SK-N-SH treated with all-trans-retinoic acid at 6 μM for 48 hours (cell line): ENCODE measurements around the gene HOMEZ.

Experiments
- ATAC-seq: fragments of 200-7000 bp; cut with Tn5 transposase; 3 replicates; pipeline ENCODE4 v1.9.1; 2020; ENCODE audit warnings: mild to moderate bottlenecking, moderate library complexity
- ARNTL ChIP-seq: fragments of 450-650 bp; formaldehyde crosslinking; IDR thresholded peaks from 2 replicates; pipeline ENCODE4 v1.5.0; 2020; ENCODE audit warnings: low read depth, mild to moderate bottlenecking, moderate library complexity, borderline replicate concordance
- BACH2 ChIP-seq: fragments of 250-450 bp; sonication (Bioruptor Pico); IDR thresholded peaks from 2 replicates; pipeline ENCODE4 v1.9.0; 2021; ENCODE audit warnings: mild to moderate bottlenecking, borderline replicate concordance
- CSDC2 ChIP-seq: fragments of 250-450 bp; sonication (Bioruptor Pico); IDR thresholded peaks from 2 replicates; pipeline ENCODE4 v1.5.0; 2020; ENCODE audit warnings: mild to moderate bottlenecking, moderate library complexity
- ESRRG ChIP-seq: fragments of 250-450 bp; sonication (Bioruptor Pico); IDR thresholded peaks from 2 replicates; pipeline ENCODE4 v1.6.1; 2021; ENCODE audit warnings: mild to moderate bottlenecking
- GLIS3 ChIP-seq: fragments of 250-450 bp; sonication (Bioruptor Pico); IDR thresholded peaks from 2 replicates; pipeline ENCODE4 v1.5.0; 2020; ENCODE audit warnings: mild to moderate bottlenecking, moderate library complexity
- ISL1 ChIP-seq: fragments of 250-450 bp; sonication (Bioruptor Pico); IDR thresholded peaks from 2 replicates; pipeline ENCODE4 v2.1.2; 2022; ENCODE audit warnings: mild to moderate bottlenecking, moderate library complexity
- OSR1 ChIP-seq: fragments of 250-450 bp; sonication (Bioruptor Pico); IDR thresholded peaks from 2 replicates; pipeline ENCODE4 v1.8.0; 2022; ENCODE audit warnings: moderate library complexity, mild to moderate bottlenecking, inconsistent platforms
- PATZ1 ChIP-seq: fragments of 250-450 bp; sonication (Bioruptor Pico); IDR thresholded peaks from 2 replicates; pipeline ENCODE4 v1.8.0; 2020; ENCODE audit warnings: mild to moderate bottlenecking, moderate library complexity, borderline replicate concordance
- POU6F1 ChIP-seq: fragments of 250-450 bp; sonication (Bioruptor Pico); IDR thresholded peaks from 2 replicates; pipeline ENCODE4 v1.8.0; 2021; ENCODE audit warnings: low read depth, mild to moderate bottlenecking, moderate library complexity, borderline replicate concordance
- PPARA ChIP-seq: fragments of 250-450 bp; sonication (Bioruptor Pico); IDR thresholded peaks from 2 replicates; pipeline ENCODE4 v1.5.0; 2020; ENCODE audit warnings: mild to moderate bottlenecking, borderline replicate concordance
- RARB ChIP-seq: fragments of 250-450 bp; sonication (Bioruptor Pico); IDR thresholded peaks from 2 replicates; pipeline ENCODE4 v1.8.0; 2021; ENCODE audit warnings: mild to moderate bottlenecking, moderate library complexity
- SNAI2 ChIP-seq: fragments of 250-450 bp; sonication (Bioruptor Pico); IDR thresholded peaks from 2 replicates; pipeline ENCODE4 v1.5.0; 2020; ENCODE audit warnings: mild to moderate bottlenecking, moderate library complexity
- TCF4 ChIP-seq: fragments of 250-450 bp; sonication (Bioruptor Pico); IDR thresholded peaks from 2 replicates; pipeline ENCODE4 v1.8.0; 2021; ENCODE audit warnings: mild to moderate bottlenecking, moderate library complexity, borderline replicate concordance
- TOX ChIP-seq: fragments of 250-450 bp; sonication (Bioruptor Pico); IDR thresholded peaks from 2 replicates; pipeline ENCODE4 v1.8.0; 2021; ENCODE audit warnings: mild to moderate bottlenecking, moderate library complexity, borderline replicate concordance
- TSHZ2 ChIP-seq: fragments of 250-450 bp; sonication (Bioruptor Pico); IDR thresholded peaks from 2 replicates; pipeline ENCODE4 v1.5.0; 2020; ENCODE audit warnings: mild to moderate bottlenecking, moderate library complexity
- ZC3H10 ChIP-seq: fragments of 250-450 bp; sonication (Bioruptor Pico); IDR thresholded peaks from 2 replicates; pipeline ENCODE4 v1.5.1; 2021; ENCODE audit warnings: mild to moderate bottlenecking, moderate library complexity
- ZFP3 ChIP-seq: fragments of 250-450 bp; sonication (Bioruptor Pico); IDR thresholded peaks from 2 replicates; pipeline ENCODE4 v1.5.0; 2020; ENCODE audit warnings: mild to moderate bottlenecking, moderate library complexity
- ZFP30 ChIP-seq: fragments of 450-650 bp; formaldehyde crosslinking; IDR thresholded peaks from 2 replicates; pipeline ENCODE4 v1.5.0; 2022; ENCODE audit warnings: mild to moderate bottlenecking, moderate library complexity
- ZNF565 ChIP-seq: fragments of 450-650 bp; formaldehyde crosslinking; conservative IDR thresholded peaks from 2 replicates; pipeline ENCODE4 v1.5.0; 2020; ENCODE audit warnings: low read depth, mild to moderate bottlenecking, moderate library complexity
- ZNF70 ChIP-seq: fragments of 450-650 bp; formaldehyde crosslinking; IDR thresholded peaks from 2 replicates; pipeline ENCODE4 v1.5.0; 2020; ENCODE audit warnings: mild to moderate bottlenecking, moderate library complexity
- ZNF8 ChIP-seq: fragments of 450-650 bp; formaldehyde crosslinking; IDR thresholded peaks from 2 replicates; pipeline ENCODE4 v1.5.0; 2020; ENCODE audit warnings: mild to moderate bottlenecking, moderate library complexity
- TF ChIP-seq, protein P1 (sequence below): fragments of 250-450 bp; sonication (Bioruptor Pico); IDR thresholded peaks from 2 replicates; pipeline ENCODE4 v1.5.1; 2021; ENCODE audit warnings: mild to moderate bottlenecking, moderate library complexity

Gene HOMEZ

DNA sequence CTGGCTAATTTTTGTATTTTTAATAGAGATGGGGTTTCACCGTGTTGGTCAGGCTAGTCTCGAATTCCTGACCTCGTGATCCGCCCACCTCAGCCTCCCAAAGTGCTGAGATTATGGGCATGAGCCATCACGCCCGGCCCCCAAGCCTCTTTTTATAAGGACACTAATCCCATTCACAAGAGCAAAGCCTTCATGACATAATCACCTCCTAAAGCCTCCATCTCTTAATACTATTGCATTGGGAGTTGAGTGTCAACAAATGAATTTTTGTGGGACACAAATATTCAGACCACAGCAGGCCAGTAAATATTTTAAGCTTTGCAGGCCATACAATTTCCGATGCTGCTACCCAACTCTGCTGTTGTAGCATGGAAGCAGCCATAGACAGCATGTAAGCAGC is 37.3 kb downstream of the HOMEZ start:
- no peak for ATAC-seq
- TF ChIP-seq GLIS3 (CRISPR knock-in tag) (no peak), ZNF8 (no peak), ZC3H10 (CRISPR knock-in tag) (no peak), ESRRG (no peak), RARB (no peak), CSDC2 (no peak)
- TF ChIP-seq, protein P1, sequence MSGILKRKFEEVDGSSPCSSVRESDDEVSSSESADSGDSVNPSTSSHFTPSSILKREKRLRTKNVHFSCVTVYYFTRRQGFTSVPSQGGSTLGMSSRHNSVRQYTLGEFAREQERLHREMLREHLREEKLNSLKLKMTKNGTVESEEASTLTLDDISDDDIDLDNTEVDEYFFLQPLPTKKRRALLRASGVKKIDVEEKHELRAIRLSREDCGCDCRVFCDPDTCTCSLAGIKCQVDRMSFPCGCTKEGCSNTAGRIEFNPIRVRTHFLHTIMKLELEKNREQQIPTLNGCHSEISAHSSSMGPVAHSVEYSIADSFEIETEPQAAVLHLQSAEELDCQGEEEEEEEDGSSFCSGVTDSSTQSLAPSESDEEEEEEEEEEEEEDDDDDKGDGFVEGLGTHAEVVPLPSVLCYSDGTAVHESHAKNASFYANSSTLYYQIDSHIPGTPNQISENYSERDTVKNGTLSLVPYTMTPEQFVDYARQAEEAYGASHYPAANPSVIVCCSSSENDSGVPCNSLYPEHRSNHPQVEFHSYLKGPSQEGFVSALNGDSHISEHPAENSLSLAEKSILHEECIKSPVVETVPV (CRISPR knock-in tag) = no peak

DNA sequence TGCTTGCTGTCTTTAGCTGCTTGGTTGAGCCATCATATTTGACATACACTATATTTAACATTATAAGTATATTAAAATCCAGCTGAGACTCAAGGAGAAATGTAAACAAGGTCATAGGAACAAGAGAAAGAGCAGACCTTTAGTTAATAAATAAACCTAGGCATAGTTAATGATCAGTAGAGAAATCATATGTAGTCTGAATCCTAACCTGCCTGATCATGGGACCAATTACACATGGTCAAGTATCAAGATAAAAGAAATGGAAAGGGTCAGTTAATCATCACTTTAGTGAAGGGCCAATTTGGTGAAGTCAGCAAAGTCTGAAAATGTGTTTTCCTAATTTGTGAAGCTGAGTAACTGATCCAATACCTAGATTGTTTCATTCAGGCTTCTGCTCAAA is 40.6 kb downstream of the HOMEZ start:
- TF ChIP-seq PPARA (CRISPR knock-in tag) (no peak), TOX (no peak), ZNF70 (CRISPR knock-in tag) (no peak), ZFP3 (no peak), GLIS3 (CRISPR knock-in tag) (no peak), PATZ1 (CRISPR knock-in tag) (no peak), ZFP30 (no peak), POU6F1 (CRISPR knock-in tag) (no peak), TCF4 (CRISPR knock-in tag) (no peak), ZNF8 (no peak), BACH2 (no peak), ZNF565 (CRISPR knock-in tag) (no peak)
- TF ChIP-seq, protein P1 (CRISPR knock-in tag) = no peak
- no peak for ATAC-seq

- TF ChIP-seq ZNF70 (CRISPR knock-in tag) (no peak), ZNF565 (CRISPR knock-in tag) (no peak), POU6F1 (CRISPR knock-in tag) (no peak)
- ATAC-seq = no peak
These were observed 42.9 kb downstream of the HOMEZ start for GRCh38 chr14:23243066-23243465.

- ATAC-seq = no peak
- TF ChIP-seq POU6F1 (CRISPR knock-in tag) (no peak), BACH2 (no peak), ZC3H10 (CRISPR knock-in tag) (no peak), SNAI2 (CRISPR knock-in tag) (no peak), RARB (no peak), TSHZ2 (CRISPR knock-in tag) (no peak), ZNF8 (no peak), ZNF70 (CRISPR knock-in tag) (no peak), PPARA (CRISPR knock-in tag) (no peak), GLIS3 (CRISPR knock-in tag) (no peak), ISL1 (no peak), OSR1 (CRISPR knock-in tag) (no peak), ARNTL (CRISPR knock-in tag) (no peak)
- TF ChIP-seq, protein P1 (CRISPR knock-in tag) = no peak
These were observed 43.9 kb downstream of the HOMEZ start for GRCh38 chr14:23242076-23242475.
